GM19468 (cell line): ENCODE results near the gene LHX2.

Source experiments
- ATAC-seq: cut with Tn5 transposase; IDR thresholded peaks from one replicate; pipeline ENCODE4 v1.9.1; 2021; ENCODE audit warnings: mild to moderate bottlenecking, moderate library complexity, moderate number of reproducible peaks; ENCODE audit not compliant: unreplicated experiment; ENCODE audit errors: extremely low read depth

Gene LHX2

DNA sequence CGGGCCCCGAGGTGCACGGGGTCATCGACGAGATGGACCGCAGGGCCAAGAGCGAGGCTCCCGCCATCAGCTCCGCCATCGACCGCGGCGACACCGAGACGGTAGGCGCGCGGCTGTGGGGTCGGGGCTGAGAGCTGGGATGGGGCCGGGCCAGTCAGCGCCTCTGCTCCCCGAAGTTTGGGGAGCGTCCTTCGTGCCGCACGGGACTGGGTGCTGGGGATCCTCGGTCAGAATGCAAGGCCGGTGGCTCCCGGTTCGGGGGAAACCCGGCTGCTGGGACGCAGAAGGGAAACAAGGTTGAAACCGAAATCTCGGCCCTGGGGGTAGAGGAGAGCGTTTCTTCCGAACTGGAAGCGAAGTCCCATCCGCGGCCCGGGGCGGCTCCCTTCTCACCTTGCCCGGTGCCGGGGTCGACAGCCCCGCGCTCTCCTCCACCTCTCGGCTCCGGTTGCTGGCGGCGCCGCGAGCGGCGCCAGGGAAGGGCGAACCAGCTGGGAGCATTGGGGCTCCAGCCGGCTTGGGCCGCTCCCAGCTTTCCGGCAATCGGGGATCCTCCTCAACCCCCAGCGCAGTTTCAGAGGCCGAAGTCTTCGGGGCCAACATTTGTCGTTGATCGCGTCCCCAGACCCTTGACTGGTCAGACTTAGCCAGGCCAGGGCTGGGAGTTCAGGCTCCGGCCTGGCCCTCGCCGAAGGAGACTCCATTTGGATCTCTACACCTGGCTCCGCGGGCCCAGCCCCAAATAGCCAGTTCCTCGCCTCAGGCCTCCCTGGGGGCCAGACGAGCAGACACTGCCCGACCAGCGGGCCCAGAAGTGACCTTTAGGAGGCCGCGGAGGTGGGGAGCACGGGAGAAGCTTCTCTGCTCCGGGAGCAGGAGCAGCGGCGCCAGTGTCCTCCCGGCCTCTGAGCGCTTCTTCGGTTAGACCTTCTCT, 1.1 kb downstream of the LHX2 start:
- ATAC-seq, result no peak

GRCh38 chr9:124013309-124014210, 2.0 kb downstream of the LHX2 start:
- ATAC-seq, result no peak

GRCh38 chr9:124014211-124014955, 2.8 kb downstream of the LHX2 start:
- no peak for ATAC-seq

DNA sequence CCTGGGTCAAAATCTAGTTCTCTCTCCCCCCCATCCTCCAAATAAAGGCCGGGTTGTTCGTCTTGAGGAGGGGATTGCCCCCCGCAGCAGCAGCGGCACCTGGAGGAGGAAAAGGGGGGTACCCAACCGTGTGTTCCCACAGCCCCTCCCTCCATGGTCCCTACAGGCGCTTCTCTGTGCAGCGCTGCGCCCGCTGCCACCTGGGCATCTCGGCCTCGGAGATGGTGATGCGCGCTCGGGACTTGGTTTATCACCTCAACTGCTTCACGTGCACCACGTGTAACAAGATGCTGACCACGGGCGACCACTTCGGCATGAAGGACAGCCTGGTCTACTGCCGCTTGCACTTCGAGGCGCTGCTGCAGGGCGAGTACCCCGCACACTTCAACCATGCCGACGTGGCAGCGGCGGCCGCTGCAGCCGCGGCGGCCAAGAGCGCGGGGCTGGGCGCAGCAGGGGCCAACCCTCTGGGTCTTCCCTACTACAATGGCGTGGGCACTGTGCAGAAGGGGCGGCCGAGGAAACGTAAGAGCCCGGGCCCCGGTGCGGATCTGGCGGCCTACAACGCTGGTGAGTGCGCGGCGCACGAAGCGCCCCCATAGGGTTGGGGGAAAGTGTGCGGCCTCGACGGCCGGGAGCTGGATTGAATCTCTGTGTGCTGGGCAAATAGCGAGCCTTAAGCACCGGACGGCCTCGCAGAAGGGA, 3.5 kb downstream of the LHX2 start:
- no peak for ATAC-seq

DNA sequence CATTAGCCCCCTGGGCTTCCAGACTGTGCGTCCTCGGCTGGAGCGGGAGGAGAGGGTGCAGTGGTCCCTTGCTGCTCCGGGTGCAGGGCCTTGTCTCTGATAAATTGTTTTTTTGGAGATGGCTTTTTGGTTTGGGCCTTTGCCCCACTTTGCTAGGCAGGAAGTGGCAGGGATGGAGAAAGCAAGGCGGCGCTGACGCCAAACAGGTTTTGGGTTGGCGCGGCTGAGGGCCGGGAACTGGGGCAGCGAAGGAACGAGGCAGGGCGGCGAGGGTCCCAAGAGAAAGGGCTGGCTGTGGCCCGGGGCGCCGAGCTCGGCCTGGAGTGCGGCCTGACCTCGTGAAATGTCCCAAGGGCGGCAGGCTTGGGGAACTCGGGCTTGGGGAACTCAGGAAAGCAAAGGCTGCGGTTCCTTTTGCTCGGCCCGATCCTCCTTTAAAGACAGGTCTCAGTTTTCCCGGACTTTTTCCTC, 4.1 kb downstream of the LHX2 start:
- no peak for ATAC-seq

DNA sequence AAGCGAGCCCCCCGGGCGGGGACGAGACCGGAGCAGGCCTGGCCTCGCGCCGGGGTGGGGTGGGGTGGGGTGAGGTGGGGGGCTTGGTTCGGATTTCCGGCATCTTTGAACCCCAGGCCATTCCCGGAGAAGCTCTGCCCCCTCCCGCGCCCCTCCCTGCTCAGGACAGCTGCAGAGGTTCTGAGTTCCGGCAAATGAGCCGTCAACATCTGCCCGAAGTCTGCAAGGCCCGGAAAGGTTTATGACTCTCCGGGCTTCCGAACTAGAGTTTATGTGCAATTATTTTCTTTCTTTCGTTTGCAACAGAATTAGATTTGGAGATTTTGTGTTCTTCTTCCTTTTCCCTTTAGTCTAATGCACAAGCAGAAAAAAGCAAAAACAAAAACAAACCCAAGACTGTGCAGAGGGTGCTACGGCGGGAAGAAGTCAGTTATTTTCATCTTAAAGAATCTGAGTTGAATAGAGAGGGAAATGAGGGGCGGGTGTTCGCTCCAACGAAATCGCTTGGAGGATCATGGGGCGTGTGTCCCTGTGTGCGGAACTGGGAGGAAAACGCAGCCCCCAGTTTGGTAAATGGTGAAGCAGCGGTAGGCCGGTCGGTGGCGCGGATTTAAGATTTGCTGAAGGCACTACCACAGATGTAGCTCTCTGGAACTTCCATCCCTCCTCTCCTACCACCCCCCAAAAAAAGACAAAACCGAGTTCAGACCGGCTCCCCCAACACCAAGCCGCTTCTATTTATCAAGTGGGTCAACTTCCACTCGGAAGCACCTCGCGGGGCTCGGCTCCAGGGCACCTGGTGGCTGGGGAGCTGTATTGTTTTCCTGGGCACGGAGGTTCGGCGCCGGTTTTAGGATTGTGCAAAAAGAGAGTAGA, 4.8 kb downstream of the LHX2 start:
- ATAC-seq, result no peak

GRCh38 chr9:124017051-124017928, 5.7 kb downstream of the LHX2 start:
- ATAC-seq, result no peak

DNA sequence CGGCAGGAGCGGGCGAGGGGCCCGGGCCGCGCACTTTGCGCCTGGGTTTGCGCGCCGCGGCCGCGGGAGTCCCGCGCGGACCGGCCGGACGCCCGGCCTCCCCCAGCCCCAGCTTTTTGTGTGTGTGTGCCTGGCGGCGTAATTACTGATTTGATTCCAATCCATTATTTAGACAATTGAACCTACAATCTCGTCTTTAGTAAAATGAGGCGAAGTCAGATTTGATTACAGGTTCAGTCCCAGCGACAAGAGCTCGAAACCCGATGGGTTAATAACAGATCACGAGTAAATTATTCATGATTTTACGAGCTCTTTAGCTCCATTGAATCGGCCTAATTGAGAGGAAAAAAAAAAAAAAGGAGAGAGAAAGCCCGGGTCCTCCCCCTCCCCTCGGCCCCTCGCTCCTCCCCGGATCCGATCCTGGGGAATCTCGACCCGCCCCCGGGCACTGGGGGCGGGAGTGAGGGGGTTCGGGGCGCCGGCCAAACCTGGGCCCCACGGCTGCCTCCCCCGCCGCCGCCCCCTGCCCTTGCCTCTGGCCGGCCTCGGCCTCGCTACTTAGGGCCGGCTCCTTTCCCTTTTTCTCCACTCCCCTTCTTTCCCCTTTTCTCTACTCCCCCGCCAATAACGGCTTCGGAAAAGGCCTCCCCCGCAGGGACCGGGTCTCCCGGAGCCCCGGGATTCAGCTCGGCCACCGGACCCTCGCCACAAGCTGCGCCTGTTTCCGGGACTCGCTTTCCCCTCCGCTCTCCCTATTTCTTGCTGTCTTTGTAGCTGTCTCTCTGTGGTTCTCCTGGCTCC, 6.6 kb downstream of the LHX2 start:
- ATAC-seq, result no peak

DNA sequence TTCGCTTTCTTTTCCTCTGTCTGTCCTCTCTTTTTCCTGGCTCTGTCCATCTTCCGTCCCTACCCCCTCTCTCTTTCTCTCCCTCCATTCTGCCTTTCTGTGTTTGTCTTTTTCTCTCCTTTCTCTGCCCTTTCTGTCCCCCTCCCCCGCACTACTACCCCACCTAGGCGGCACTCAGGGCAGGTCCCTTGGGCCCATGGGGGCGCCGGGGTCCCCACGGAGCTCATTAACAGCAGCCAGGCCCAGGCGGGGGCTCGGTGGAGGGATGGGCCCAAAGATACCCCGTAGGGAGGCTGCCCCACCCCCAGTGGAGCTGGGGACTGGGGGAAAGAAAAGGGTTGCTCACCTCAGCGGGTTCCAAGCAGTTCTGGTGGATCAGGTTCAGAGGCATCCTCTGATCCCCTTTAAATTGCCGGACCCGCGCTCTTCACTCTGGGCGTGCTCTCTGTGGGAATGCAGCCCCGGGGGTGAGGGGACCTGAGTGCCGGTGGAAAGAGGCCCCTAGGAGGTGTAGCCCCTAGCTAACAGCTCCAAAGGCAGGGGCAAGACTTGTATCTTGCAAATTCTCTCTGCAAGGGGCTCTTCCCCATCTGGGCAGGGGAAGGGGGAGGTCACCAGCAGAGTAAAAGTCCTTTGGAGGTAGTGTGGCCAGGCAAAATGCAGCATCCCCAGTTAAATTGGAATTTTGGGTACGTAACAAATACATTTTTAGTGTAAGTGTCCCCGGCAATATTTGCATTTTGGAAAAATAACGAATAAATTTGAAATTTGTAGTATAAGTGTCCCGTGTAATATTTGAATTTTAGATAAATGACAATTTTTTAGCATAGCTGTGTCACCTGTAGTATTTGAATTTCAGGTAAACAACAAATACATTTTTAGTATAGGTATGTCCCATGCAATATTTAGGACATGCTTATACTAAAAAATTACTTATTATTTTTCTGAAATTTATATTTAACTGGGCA, 7.4 kb downstream of the LHX2 start:
- no peak for ATAC-seq

DNA sequence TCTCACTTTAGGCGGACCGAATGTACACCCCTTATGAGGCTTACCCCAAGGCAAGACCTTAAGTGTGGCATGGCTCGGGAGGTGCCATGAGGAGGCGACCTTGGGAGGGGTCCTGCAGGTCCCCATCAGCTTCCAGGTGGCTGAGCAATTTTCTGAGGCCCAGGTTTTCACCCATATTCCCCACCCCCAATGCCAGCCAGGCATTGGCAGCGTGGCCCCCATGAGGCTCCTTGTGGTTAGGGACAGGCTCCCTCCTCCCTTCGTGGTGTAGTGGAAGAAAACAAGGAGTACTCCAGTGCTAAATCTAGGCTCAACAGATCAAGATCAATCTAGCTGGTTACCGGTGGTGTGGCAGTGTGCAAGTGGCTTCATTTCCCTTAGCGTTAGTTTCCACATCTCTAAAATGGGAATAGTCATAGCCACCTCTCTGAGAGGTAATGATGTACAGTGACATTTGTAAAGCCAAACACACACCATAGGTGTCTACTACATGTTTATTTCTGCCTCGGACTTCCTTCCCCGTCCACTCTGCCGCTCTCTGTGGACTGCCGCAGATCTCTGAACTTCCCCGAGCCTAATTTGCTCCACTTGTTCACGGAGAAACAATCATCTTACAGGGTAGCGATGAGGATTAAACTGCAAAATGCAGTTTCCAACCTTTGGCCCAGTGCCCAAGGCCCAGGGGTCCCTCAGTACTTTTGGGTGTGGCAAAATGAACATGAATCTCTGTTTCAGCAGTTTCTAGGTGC, 8.4 kb downstream of the LHX2 start:
- ATAC-seq, result no peak

GRCh38 chr9:124020520-124021384, 9.2 kb downstream of the LHX2 start:
- ATAC-seq, result no peak

DNA sequence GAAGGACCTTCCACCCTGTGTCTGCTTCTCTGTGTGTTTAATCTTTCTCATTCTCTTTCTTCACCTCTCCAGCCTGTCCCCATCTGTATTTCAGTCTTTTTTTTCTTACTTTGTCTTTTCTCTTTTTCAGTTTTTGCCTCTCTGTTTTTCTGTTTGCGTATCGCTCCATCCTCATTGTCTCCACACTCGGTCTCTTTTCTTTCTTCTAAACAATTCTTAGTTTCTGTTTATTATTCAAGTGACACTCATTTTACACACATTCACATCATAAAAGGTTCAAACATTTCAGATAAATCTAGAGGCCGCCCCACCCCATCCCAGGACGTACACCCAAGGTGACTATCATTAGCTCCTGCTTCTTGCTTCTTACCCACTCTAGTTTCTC, 9.8 kb downstream of the LHX2 start:
- ATAC-seq, result no peak

- no peak for ATAC-seq
Observed at GRCh38 chr9:124022201-124023121, 10.9 kb downstream of the LHX2 start.
